SK-N-SH (cell line): ENCODE results near the gene PNP. TPM values are rescaled to one million over a fixed set of nuclear protein-coding genes. Genes with fewer than 3 reads are reported as not detected.

Experiments used
- CTCF ChIA-PET: fragments of 300-600, 350-600 bp; formaldehyde crosslinking; extraction: SDS; loops from one replicate; lab custom pipeline; 2021; lab: Yijun Ruan, JAX
- POLR2A ChIA-PET: fragments of 350-600 bp; sonication (Branson Sonifier 250); formaldehyde crosslinking; extraction: SDS; loops from one replicate; lab custom pipeline; 2020; ENCODE audit warnings: antibody characterized with exemption, inconsistent platforms; lab: Yijun Ruan, JAX
- DNase-seq: peaks from one replicate; pipeline ENCODE4 v3.0.0; 2012
- H2AFZ ChIP-seq: fragments of 200-600 bp; sonication (generic); 2 replicates; pipeline ENCODE4 v1.8.1; 2016; ENCODE audit warnings: antibody characterized with exemption, mild to moderate bottlenecking, low read depth
- H3F3A ChIP-seq: fragments of 200-600 bp; sonication (generic); replicated peaks from 2 replicates; pipeline ENCODE3; 2016; ENCODE audit warnings: antibody characterized with exemption, mild to moderate bottlenecking; ENCODE audit not compliant: insufficient read depth
- H3K27ac ChIP-seq, 2 experiments: fragments of 200-500 bp in 1 of 2; fragments of 200-600 bp in 1 of 2; sonication (Bioruptor generic) in 1 of 2; sonication (generic), shearing (Covaris generic) in 1 of 2; 2 replicates each; pipeline versions ENCODE4 v1.5.1 to v1.6.1; 2014 to 2016; ENCODE audit warnings: low read depth in 2 of 2, inconsistent platforms in 1 of 2, low read length in 1 of 2, mild to moderate bottlenecking in 1 of 2, mixed read lengths in 1 of 2
- H3K27me3 ChIP-seq: fragments of 200-600 bp; sonication (generic), shearing (Covaris generic); 2 replicates; pipeline ENCODE4 v1.6.1; 2016; ENCODE audit warnings: mixed run types; ENCODE audit not compliant: insufficient read depth
- H3K36me3 ChIP-seq, 2 experiments: fragments of 200-500 bp in 1 of 2; fragments of 200-600 bp in 1 of 2; sonication (Bioruptor generic) in 1 of 2; sonication (generic) in 1 of 2; replicated peaks in 1 of 2; 2 replicates each; pipeline versions ENCODE3 to v1.5.1; 2014 to 2016; ENCODE audit warnings: low read length in 1 of 2, mild to moderate bottlenecking in 1 of 2; ENCODE audit not compliant: insufficient read depth in 2 of 2, control insufficient read depth in 1 of 2
- H3K4me1 ChIP-seq, 2 experiments: fragments of 200-500 bp in 1 of 2; fragments of 200-600 bp in 1 of 2; sonication (Bioruptor generic) in 1 of 2; sonication (generic), shearing (Covaris generic) in 1 of 2; 2 replicates each; pipeline versions ENCODE4 v1.5.1 to v1.6.1; 2014 to 2016; ENCODE audit warnings: low read depth in 1 of 2, low read length in 1 of 2, mixed run types in 1 of 2; ENCODE audit not compliant: insufficient read depth in 2 of 2, control insufficient read depth in 1 of 2
- H3K4me2 ChIP-seq: fragments of 200-600 bp; sonication (generic), shearing (Covaris generic); 2 replicates; pipeline ENCODE4 v1.6.1; 2017; ENCODE audit warnings: mixed run types
- H3K4me3 ChIP-seq, 2 experiments: fragments of 200-500 bp in 1 of 2; fragments of 200-600 bp in 1 of 2; sonication (Bioruptor generic) in 1 of 2; sonication (generic), shearing (Covaris generic) in 1 of 2; 2 replicates each; pipeline versions ENCODE4 v1.5.1 to v1.8.1; 2014 to 2016; ENCODE audit warnings: low read depth in 2 of 2, inconsistent platforms in 1 of 2, low read length in 1 of 2, mild to moderate bottlenecking in 1 of 2, mixed read lengths in 1 of 2, moderate library complexity in 1 of 2
- H3K79me2 ChIP-seq: fragments of 200-600 bp; sonication (generic); 2 replicates; pipeline ENCODE4 v1.8.1; 2017; ENCODE audit warnings: mild to moderate bottlenecking; ENCODE audit not compliant: insufficient read depth
- H3K9ac ChIP-seq: fragments of 200-600 bp; sonication (generic); 2 replicates; pipeline ENCODE4 v1.6.1; 2017; ENCODE audit warnings: mixed run types
- H3K9me2 ChIP-seq: fragments of 200-600 bp; sonication (generic); 2 replicates; pipeline ENCODE4 v1.6.1; 2017; ENCODE audit warnings: mixed run types
- H3K9me3 ChIP-seq: fragments of 200-600 bp; sonication (generic); 2 replicates; pipeline ENCODE4 v1.6.1; 2017; ENCODE audit warnings: mixed run types, mild to moderate bottlenecking, moderate library complexity
- H4K20me1 ChIP-seq: fragments of 200-600 bp; sonication (generic); 2 replicates; pipeline ENCODE4 v1.6.1; 2017; ENCODE audit warnings: mild to moderate bottlenecking, mixed run types; ENCODE audit not compliant: insufficient read depth
- FOSL2 ChIP-seq: IDR thresholded peaks from 2 replicates; pipeline ENCODE4 v1.4.0; 2012; ENCODE audit warnings: low read depth, mild to moderate bottlenecking, moderate library complexity, borderline replicate concordance
- NRF1 ChIP-seq: IDR thresholded peaks from 2 replicates; pipeline ENCODE4 v1.6.1; 2012; ENCODE audit warnings: low read depth, mild to moderate bottlenecking, low read length
- RAD21 ChIP-seq: IDR thresholded peaks from 2 replicates; pipeline ENCODE4 v1.6.1; 2012; ENCODE audit warnings: mild to moderate bottlenecking, low read length
- TAF1 ChIP-seq: IDR thresholded peaks from 2 replicates; pipeline ENCODE4 v1.6.1; 2012; ENCODE audit warnings: low read depth, mild to moderate bottlenecking, low read length, moderate library complexity, borderline replicate concordance
- TCF12 ChIP-seq: IDR thresholded peaks from 2 replicates; pipeline ENCODE4 v1.4.0; 2012
- WGBS: methylation state at CpG from one replicate; pipeline ENCODE4 v1.1.6; 2017; ENCODE audit warnings: low lambda C conversion rate; 5-methylcytosine and 5-hydroxymethylcytosine counted together
- polyA plus RNA-seq, 3 experiments: library from polyadenylated mRNA; depleted of rRNA; stranded (reverse); fragments of >200 nt; gene quantifications; 2 replicates each; pipeline ENCODE4 v1.2.3, GENCODE V29; 2012
- TF ChIP-seq, protein P1 (sequence below): IDR thresholded peaks from 2 replicates; pipeline ENCODE4 v1.4.0; 2012; ENCODE audit warnings: low read depth, borderline replicate concordance
- TF ChIP-seq, protein P2 (sequence below): fragments of 200-600 bp; sonication (generic); IDR thresholded peaks from 2 replicates; pipeline ENCODE4 v1.6.1; 2017; ENCODE audit warnings: antibody characterized with exemption, mild to moderate bottlenecking, moderate library complexity

Gene PNP
- polyA plus RNA-seq, 1 of the 3 experiments (the other 2 are of a cell fraction), result 29.8 TPM

DNA sequence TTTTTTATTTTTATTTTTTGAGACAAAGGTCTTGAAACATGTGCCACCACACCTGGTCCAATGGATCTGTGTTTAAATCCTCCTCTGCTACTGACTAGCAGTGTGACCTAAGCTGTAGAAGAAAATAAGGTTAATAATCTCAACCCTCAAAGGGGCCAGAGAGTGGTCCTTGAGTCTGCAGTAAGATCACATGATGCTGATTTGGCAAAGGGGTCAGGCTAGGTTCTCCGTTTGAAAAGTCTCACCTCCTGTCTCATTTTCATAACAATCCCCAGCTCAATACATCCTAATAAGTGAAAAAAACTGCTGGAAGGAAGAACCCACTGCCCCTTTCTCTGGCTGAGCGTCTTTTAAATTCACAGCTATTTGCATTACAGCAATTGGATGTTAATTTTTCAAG lies 47.9 kb upstream of the PNP start:
- no peak for DNase-seq
- CTCF ChIA-PET, result no interaction called here

DNA sequence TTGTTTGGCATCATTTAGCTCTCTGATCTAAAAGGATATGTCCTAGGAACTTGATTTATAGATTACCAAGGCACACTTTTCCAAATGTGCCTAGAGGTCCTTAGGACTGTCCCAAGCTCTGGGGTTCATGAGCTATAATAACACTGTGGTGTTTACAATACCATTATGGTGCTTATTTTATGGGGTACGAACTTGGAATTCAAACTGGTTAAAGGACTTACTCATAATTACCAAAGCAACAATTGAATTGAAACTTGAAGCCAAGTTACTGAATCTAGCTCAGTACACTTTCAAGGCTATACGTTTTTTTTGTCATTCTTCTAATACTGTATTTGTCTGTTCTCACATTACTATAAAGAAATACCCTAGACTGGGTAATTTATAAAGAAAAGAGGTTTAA lies 46.3 kb upstream of the PNP start:
- no peaks in the 10 kb centered on the region for H3K36me3 ChIP-seq
- H3F3A ChIP-seq, result no peaks in the 10 kb centered on the region
- no peak overlapping the region for H3K4me2 ChIP-seq
- H3K27me3 ChIP-seq, result no peaks in the 10 kb centered on the region; the same call in 1 of the 2 replicates
- no peak overlapping the region for H3K4me3 ChIP-seq
- POLR2A ChIA-PET, result interaction anchor here (1.2 kb wide), 1 partner anchor 9 kb away, joined by 4 read pairs; the partner anchor contains the start of gene TEP1
- H3K9me3 ChIP-seq, result no peaks in the 10 kb centered on the region
- H2AFZ ChIP-seq, result no peak overlapping the region
- 35% methylated on average over 2 of the region's 2 CpGs for WGBS
- no peaks in the 10 kb centered on the region for H3K79me2 ChIP-seq
- no peaks in the 10 kb centered on the region for H3K9me2 ChIP-seq
- no peak for DNase-seq
- no peaks in the 10 kb centered on the region for H3K4me1 ChIP-seq
- H3K9ac ChIP-seq, result no peak overlapping the region
- H4K20me1 ChIP-seq, result no peaks in the 10 kb centered on the region
- CTCF ChIA-PET, result interaction anchor here (1.3 kb wide), 1 partner anchor 95 kb away, joined by 3 read pairs; no protein-coding TSS in a partner anchor
- H3K27ac ChIP-seq, result no peak overlapping the region
- no peak for TF ChIP-seq FOSL2
- TF ChIP-seq, all 33 proteins: peak for 0

More for the DNA sequence above, 47.9 kb upstream of the PNP start:
- Histone ChIP-seq H3K27ac (no peak overlapping the region), H3K79me2 (no peaks in the 10 kb centered on the region), H3K9ac (no peak overlapping the region), H3K4me1 (no peaks in the 10 kb centered on the region), H3F3A (no peaks in the 10 kb centered on the region), H3K36me3 (no peaks in the 10 kb centered on the region), H3K4me2 (no peak overlapping the region), H2AFZ (no peak overlapping the region), H3K27me3 (no peaks in the 10 kb centered on the region; the same call in 1 of the 2 replicates), H4K20me1 (no peaks in the 10 kb centered on the region), H3K9me3 (no peaks in the 10 kb centered on the region), H3K4me3 (no peak overlapping the region), H3K9me2 (no peaks in the 10 kb centered on the region)
- TF ChIP-seq TCF12, result no peak
- TF ChIP-seq RAD21, result no peak
- TF ChIP-seq, protein P1, sequence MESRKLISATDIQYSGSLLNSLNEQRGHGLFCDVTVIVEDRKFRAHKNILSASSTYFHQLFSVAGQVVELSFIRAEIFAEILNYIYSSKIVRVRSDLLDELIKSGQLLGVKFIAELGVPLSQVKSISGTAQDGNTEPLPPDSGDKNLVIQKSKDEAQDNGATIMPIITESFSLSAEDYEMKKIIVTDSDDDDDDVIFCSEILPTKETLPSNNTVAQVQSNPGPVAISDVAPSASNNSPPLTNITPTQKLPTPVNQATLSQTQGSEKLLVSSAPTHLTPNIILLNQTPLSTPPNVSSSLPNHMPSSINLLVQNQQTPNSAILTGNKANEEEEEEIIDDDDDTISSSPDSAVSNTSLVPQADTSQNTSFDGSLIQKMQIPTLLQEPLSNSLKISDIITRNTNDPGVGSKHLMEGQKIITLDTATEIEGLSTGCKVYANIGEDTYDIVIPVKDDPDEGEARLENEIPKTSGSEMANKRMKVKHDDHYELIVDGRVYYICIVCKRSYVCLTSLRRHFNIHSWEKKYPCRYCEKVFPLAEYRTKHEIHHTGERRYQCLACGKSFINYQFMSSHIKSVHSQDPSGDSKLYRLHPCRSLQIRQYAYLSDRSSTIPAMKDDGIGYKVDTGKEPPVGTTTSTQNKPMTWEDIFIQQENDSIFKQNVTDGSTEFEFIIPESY, result no peak
- TF ChIP-seq TAF1, result no peak
- TF ChIP-seq, protein P2, sequence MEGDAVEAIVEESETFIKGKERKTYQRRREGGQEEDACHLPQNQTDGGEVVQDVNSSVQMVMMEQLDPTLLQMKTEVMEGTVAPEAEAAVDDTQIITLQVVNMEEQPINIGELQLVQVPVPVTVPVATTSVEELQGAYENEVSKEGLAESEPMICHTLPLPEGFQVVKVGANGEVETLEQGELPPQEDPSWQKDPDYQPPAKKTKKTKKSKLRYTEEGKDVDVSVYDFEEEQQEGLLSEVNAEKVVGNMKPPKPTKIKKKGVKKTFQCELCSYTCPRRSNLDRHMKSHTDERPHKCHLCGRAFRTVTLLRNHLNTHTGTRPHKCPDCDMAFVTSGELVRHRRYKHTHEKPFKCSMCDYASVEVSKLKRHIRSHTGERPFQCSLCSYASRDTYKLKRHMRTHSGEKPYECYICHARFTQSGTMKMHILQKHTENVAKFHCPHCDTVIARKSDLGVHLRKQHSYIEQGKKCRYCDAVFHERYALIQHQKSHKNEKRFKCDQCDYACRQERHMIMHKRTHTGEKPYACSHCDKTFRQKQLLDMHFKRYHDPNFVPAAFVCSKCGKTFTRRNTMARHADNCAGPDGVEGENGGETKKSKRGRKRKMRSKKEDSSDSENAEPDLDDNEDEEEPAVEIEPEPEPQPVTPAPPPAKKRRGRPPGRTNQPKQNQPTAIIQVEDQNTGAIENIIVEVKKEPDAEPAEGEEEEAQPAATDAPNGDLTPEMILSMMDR, result no peak
- no peak for TF ChIP-seq NRF1
- POLR2A ChIA-PET, result interaction anchor here (1.4 kb wide), 1 partner anchor 34 kb away, joined by 4 read pairs; the partner anchor contains the start of genes APEX1 and OSGEP
- 17% methylated on average over 2 of the region's 2 CpGs for WGBS
